Effector CD4-positive, alpha-beta T cell (primary cell): ENCODE data around the gene FLVCR1.
"Not testable (repeated sequence)": the region's sequence is repeated elsewhere in the genome, so short reads cannot be mapped to it uniquely, and the experiment has no call there.

Experiments
- DNase-seq: peaks from one replicate; pipeline ENCODE4 v3.0.0-alpha.2; 2020

Gene FLVCR1

GRCh38 chr1:212860713-212861581 is 2.9 kb downstream of the FLVCR1 start:
- DNase-seq: no peak

- DNase-seq: no peak
Measured at GRCh38 chr1:212862111-212862690, 4.1 kb downstream of the FLVCR1 start.

GRCh38 chr1:212863345-212863744 is 5.3 kb downstream of the FLVCR1 start:
- not testable (repeated sequence) for DNase-seq

- no peak for DNase-seq
Measured at GRCh38 chr1:212864201-212864600, 6.1 kb downstream of the FLVCR1 start.

- no peak for DNase-seq
Measured at GRCh38 chr1:212867192-212867591, 9.1 kb downstream of the FLVCR1 start.

GRCh38 chr1:212871976-212872375 is 13.9 kb downstream of the FLVCR1 start:
- no peak for DNase-seq

GRCh38 chr1:212873518-212873917 is 15.4 kb downstream of the FLVCR1 start:
- no peak for DNase-seq

- DNase-seq: no peak
Measured at GRCh38 chr1:212878418-212878817, 20.3 kb downstream of the FLVCR1 start.

GRCh38 chr1:212879947-212880690 is 22.0 kb downstream of the FLVCR1 start:
- no peak for DNase-seq

GRCh38 chr1:212884592-212884991 is 26.5 kb downstream of the FLVCR1 start:
- DNase-seq: no peak

- DNase-seq: no peak
Measured at GRCh38 chr1:212892108-212892507, 34.0 kb downstream of the FLVCR1 start.

GRCh38 chr1:212899845-212900244 is 41.8 kb downstream of the FLVCR1 start:
- no peak for DNase-seq

GRCh38 chr1:212901290-212901689 is 43.2 kb downstream of the FLVCR1 start:
- DNase-seq: no peak

- no peak for DNase-seq
Measured at GRCh38 chr1:212902054-212902453, 44.0 kb downstream of the FLVCR1 start.

GRCh38 chr1:212903664-212904063 is 45.6 kb downstream of the FLVCR1 start:
- no peak for DNase-seq

GRCh38 chr1:212908071-212908470 is 50.0 kb downstream of the FLVCR1 start:
- DNase-seq: not testable (repeated sequence)

- no peak for DNase-seq
Measured at GRCh38 chr1:212908971-212909370, 50.9 kb downstream of the FLVCR1 start.

GRCh38 chr1:212909652-212910063 is 51.6 kb downstream of the FLVCR1 start:
- no peak for DNase-seq

GRCh38 chr1:212910213-212910612 is 52.1 kb downstream of the FLVCR1 start:
- not testable (repeated sequence) for DNase-seq

GRCh38 chr1:212913638-212914037 is 55.6 kb downstream of the FLVCR1 start:
- not testable (repeated sequence) for DNase-seq

- DNase-seq: not testable (repeated sequence)
Measured at GRCh38 chr1:212914110-212914509, 56.0 kb downstream of the FLVCR1 start.

- DNase-seq: no peak
Measured at GRCh38 chr1:212914789-212915188, 56.7 kb downstream of the FLVCR1 start.

- DNase-seq: no peak
Measured at GRCh38 chr1:212915245-212916091, 57.4 kb downstream of the FLVCR1 start.
